OCI-LY7 (cell line): Measurements from ENCODE around the gene PLPPR5.

Experiments used
- EZH2phosphoT487 ChIP-seq: fragments of 200-600 bp; sonication (generic); IDR thresholded peaks from 2 replicates; pipeline ENCODE4 v1.6.1; 2018; ENCODE audit warnings: low read depth, borderline replicate concordance, mild to moderate bottlenecking, mixed run types, antibody characterized with exemption, low read length, moderate library complexity, mixed read lengths
- TF ChIP-seq, protein P1 (sequence below): fragments of 200-600 bp; sonication (generic); conservative IDR thresholded peaks from 2 replicates; pipeline ENCODE4 v1.5.1; 2014; ENCODE audit warnings: mild to moderate bottlenecking, antibody characterized with exemption, low read length, moderate library complexity, mixed read lengths

DNA sequence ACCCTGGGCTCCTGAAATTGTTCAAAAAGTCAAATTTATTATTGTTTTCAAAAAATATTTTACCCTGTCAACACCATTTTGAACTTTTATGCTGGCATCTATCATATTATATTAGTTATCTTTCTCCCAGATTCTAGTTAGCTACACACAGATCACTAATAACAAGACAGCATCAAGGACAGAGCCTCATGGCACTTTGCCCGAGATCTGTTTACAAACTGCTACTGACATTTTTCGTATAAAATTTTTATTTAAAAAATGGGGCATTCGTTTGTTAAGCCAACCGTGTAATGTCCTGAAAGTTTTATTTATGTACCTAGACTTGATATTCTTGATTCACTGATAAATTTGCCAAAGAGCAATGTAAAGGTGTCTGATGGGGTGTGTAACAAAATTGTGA is 78.1 kb downstream of the PLPPR5 start:
- TF ChIP-seq, protein P1, sequence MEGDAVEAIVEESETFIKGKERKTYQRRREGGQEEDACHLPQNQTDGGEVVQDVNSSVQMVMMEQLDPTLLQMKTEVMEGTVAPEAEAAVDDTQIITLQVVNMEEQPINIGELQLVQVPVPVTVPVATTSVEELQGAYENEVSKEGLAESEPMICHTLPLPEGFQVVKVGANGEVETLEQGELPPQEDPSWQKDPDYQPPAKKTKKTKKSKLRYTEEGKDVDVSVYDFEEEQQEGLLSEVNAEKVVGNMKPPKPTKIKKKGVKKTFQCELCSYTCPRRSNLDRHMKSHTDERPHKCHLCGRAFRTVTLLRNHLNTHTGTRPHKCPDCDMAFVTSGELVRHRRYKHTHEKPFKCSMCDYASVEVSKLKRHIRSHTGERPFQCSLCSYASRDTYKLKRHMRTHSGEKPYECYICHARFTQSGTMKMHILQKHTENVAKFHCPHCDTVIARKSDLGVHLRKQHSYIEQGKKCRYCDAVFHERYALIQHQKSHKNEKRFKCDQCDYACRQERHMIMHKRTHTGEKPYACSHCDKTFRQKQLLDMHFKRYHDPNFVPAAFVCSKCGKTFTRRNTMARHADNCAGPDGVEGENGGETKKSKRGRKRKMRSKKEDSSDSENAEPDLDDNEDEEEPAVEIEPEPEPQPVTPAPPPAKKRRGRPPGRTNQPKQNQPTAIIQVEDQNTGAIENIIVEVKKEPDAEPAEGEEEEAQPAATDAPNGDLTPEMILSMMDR = no peak
- no peak for TF ChIP-seq EZH2phosphoT487
